GM21717 (cell line): Measurements from ENCODE around the gene RBM19.

Experiments used
- ATAC-seq: cut with Tn5 transposase; IDR thresholded peaks from one replicate; pipeline ENCODE4 v1.9.1; 2021; ENCODE audit warnings: mild to moderate bottlenecking, moderate library complexity; ENCODE audit not compliant: unreplicated experiment

Gene RBM19

GRCh38 chr12:113887906-113888305 is 78.2 kb downstream of the RBM19 start:
- no peak for ATAC-seq

GRCh38 chr12:113886721-113887120 is 79.4 kb downstream of the RBM19 start:
- no peak for ATAC-seq

GRCh38 chr12:113884392-113884791 is 81.7 kb downstream of the RBM19 start:
- no peak for ATAC-seq

- ATAC-seq = no peak
These were observed 83.4 kb downstream of the RBM19 start for GRCh38 chr12:113882690-113883089.

- no peak for ATAC-seq
These were observed 84.8 kb downstream of the RBM19 start for GRCh38 chr12:113880988-113881962.

GRCh38 chr12:113880326-113880725 is 85.8 kb downstream of the RBM19 start:
- no peak for ATAC-seq

- ATAC-seq = no peak
These were observed 86.5 kb downstream of the RBM19 start for GRCh38 chr12:113879658-113880057.

- no peak for ATAC-seq
These were observed 88.5 kb downstream of the RBM19 start for GRCh38 chr12:113877607-113878006.

GRCh38 chr12:113876160-113876559 is 90.0 kb downstream of the RBM19 start:
- ATAC-seq = no peak

- ATAC-seq = no peak
These were observed 90.4 kb downstream of the RBM19 start for GRCh38 chr12:113875691-113876090.

GRCh38 chr12:113874999-113875561 is 91.0 kb downstream of the RBM19 start:
- ATAC-seq = no peak

- ATAC-seq = no peak
These were observed 91.8 kb downstream of the RBM19 start for GRCh38 chr12:113874326-113874725.

GRCh38 chr12:113873740-113874139 is 92.4 kb downstream of the RBM19 start:
- ATAC-seq = no peak

- no peak for ATAC-seq
These were observed 95.2 kb downstream of the RBM19 start for GRCh38 chr12:113870890-113871289.

GRCh38 chr12:113870035-113870434 is 96.1 kb downstream of the RBM19 start:
- ATAC-seq = no peak

GRCh38 chr12:113868365-113868764 is 97.8 kb downstream of the RBM19 start:
- ATAC-seq = no peak

- ATAC-seq = no peak
These were observed 98.9 kb downstream of the RBM19 start for GRCh38 chr12:113867258-113867657.

- ATAC-seq = no peak
These were observed 99.6 kb downstream of the RBM19 start for GRCh38 chr12:113866496-113866895.

- ATAC-seq = no peak
These were observed 102.7 kb downstream of the RBM19 start for GRCh38 chr12:113863455-113863845.

- no peak for ATAC-seq
These were observed 103.3 kb downstream of the RBM19 start for GRCh38 chr12:113862590-113863454.

- no peak for ATAC-seq
These were observed 104.3 kb downstream of the RBM19 start for GRCh38 chr12:113861708-113862312.
